ENCODE results near the gene SYNDIG1. TPM values are rescaled to one million over a fixed set of nuclear protein-coding genes. Genes with fewer than 3 reads are reported as not detected.

The SYNDIG1 gene
- total RNA-seq, 3 donors from 2014 or later, result not detected

- DNase-seq, result no peak
- Mint-ChIP-seq H3K36me3 (ENCODE audit: insufficient read depth) (no peaks in the 10 kb centered on the region), H3K27me3 (ENCODE audit: low read depth) (peaks cover 7% of the 10 kb centered on the region), H3K9me3 (peaks cover 1% of the 10 kb centered on the region), H3K4me1 (ENCODE audit: low read depth) (no peaks in the 10 kb centered on the region), H3K4me3 (no peak overlapping the region)
- ATAC-seq, result no peak
Measured at GRCh38 chr20:24607402-24607801, 138.0 kb downstream of the SYNDIG1 start.

- H3K4me3 Mint-ChIP-seq, result no peak overlapping the region
Measured at GRCh38 chr20:24608926-24609667, 139.7 kb downstream of the SYNDIG1 start.

DNA sequence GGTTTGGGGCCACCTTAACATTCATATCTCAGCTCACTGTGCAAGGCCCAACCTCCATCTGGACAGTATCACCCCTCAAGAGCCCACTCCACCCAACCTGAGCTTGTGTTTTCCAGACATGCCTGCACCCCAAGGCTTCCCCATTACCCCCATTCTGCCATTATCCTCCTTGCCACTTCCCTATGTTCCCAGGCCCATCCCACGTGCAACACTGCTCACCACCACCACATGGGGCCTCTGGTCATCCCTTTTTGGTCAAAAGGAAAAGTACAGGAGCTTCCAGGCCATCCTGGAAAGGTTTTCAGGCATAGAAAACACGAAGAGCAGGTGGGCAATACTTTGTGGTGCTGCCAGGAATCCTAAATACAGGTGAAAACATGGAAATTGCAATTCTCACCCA lies 140.3 kb downstream of the SYNDIG1 start:
- H3K4me1 Mint-ChIP-seq (ENCODE audit: low read depth), result no peaks in the 10 kb centered on the region
- H3K4me3 Mint-ChIP-seq, result no peak overlapping the region

More at GRCh38 chr20:24608926-24609667, 139.7 kb downstream of the SYNDIG1 start:
- Mint-ChIP-seq H3K27me3 (ENCODE audit: low read depth) (peaks cover 5% of the 10 kb centered on the region), H3K9me3 (no peaks in the 10 kb centered on the region), H3K4me1 (ENCODE audit: low read depth) (no peaks in the 10 kb centered on the region), H3K36me3 (ENCODE audit: insufficient read depth) (no peaks in the 10 kb centered on the region)
- DNase-seq (no peak), ATAC-seq (no peak)

GRCh38 chr20:24610341-24611115 lies 141.1 kb downstream of the SYNDIG1 start:
- H3K4me1 Mint-ChIP-seq (ENCODE audit: low read depth), result no peaks in the 10 kb centered on the region
- no peak for DNase-seq
- H3K9me3 Mint-ChIP-seq, result no peaks in the 10 kb centered on the region
- no peak for ATAC-seq
- no peaks in the 10 kb centered on the region for H3K36me3 Mint-ChIP-seq (ENCODE audit: insufficient read depth)
- no peak overlapping the region for H3K4me3 Mint-ChIP-seq
- peaks cover 5% of the 10 kb centered on the region for H3K27me3 Mint-ChIP-seq (ENCODE audit: low read depth)

More for the DNA sequence above, 140.3 kb downstream of the SYNDIG1 start:
- Mint-ChIP-seq H3K36me3 (ENCODE audit: insufficient read depth) (no peaks in the 10 kb centered on the region), H3K27me3 (ENCODE audit: low read depth) (peaks cover 5% of the 10 kb centered on the region), H3K9me3 (no peaks in the 10 kb centered on the region)
- ATAC-seq (no peak), DNase-seq (no peak)

DNA sequence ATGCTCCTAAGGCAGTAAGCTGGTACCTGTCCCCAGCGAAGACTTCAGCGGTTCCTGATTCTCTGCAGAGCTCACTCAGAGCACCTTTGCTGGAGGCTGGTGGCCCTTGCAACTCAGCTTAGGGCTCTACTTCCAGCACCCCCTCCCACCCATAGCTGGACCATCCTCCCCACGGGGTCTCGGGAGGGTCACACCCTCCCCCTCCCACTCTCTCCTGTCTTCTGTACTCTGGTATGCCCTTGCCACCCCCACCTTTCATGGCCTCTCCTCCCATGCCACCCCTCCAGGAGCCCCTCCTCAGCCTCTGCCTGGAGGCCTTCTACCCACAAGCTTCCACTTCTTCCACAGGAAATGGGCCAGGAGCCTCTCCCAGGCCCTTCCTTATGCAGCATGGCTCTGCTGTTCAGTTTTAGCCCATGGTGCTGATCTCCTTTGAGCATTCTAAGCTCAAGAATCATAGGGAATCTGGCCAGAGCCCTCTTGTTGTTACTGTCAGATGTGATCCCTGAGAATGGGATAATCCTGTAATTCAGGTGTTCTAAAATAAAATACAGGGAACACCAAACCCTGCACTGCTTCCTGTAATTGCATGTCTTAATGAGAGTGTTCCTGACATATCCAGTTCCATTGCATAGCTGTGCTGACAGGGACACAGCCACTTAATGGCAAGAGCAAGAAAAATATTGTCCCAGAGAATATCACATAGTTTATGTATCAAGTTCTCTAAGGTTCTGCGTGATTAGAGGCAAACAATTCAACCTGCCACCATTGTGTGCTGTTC lies 142.1 kb downstream of the SYNDIG1 start:
- no peak for DNase-seq
- H3K9me3 Mint-ChIP-seq, result no peaks in the 10 kb centered on the region

DNA sequence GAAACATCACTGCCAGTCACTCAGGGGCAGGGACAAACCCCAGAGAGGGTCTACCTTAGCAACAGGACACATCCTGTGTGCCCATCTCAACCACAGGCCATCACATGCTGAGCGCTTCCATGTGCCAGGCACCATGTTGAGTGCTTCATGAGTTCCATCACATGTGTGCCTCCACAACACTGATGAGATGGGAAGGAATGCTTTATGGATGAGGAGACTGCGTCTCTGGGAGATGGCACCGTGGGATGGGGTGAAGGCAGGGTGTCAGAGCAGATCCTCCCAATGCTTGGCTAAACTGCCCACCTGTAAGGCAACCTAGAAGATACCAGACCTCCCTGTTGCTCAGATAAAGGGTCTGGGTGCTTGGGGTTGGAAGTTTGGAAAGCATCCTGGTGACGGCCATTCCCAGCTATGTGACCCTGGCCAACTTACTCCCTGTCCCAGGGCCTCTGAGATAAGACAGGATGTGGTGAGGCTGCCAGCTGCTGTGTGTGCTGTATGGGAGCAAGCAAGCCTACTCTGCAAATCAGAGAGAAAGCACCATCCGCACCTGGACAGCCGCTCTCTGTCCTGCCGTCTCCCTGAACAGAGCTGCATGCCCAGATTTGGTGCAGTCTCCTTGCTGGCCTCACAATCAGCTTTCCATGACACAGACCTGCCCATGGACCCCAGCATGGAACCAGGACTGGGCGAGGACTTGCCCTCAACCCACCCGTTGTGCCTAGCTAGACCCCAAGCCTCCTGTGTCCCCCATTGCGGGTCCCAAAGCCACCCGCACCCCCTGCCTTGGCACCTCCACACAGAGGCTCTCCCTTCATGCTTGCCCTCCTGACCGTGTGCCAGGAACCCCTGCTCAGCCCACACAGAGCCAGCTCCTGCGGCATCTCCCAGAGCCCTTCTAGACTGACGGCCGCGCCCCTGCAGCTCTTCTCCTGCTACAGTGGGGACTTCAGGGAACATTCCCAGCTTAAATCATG lies 143.7 kb downstream of the SYNDIG1 start:
- Mint-ChIP-seq H3K4me1 (ENCODE audit: low read depth) (no peaks in the 10 kb centered on the region), H3K4me3 (no peak overlapping the region), H3K36me3 (ENCODE audit: insufficient read depth) (no peaks in the 10 kb centered on the region), H3K27me3 (ENCODE audit: low read depth) (peaks cover 7% of the 10 kb centered on the region), H3K9me3 (no peaks in the 10 kb centered on the region)
- ATAC-seq (no peak), DNase-seq (no peak)

More for the DNA sequence above, 142.1 kb downstream of the SYNDIG1 start:
- no peaks in the 10 kb centered on the region for H3K36me3 Mint-ChIP-seq (ENCODE audit: insufficient read depth)
- peaks cover 5% of the 10 kb centered on the region for H3K27me3 Mint-ChIP-seq (ENCODE audit: low read depth)
- no peak for ATAC-seq
- H3K4me3 Mint-ChIP-seq, result no peak overlapping the region
- no peaks in the 10 kb centered on the region for H3K4me1 Mint-ChIP-seq (ENCODE audit: low read depth)

- ATAC-seq (no peak), DNase-seq (no peak)
- H3K36me3 Mint-ChIP-seq (ENCODE audit: insufficient read depth), result no peaks in the 10 kb centered on the region
- H3K4me1 Mint-ChIP-seq (ENCODE audit: low read depth), result no peaks in the 10 kb centered on the region
- H3K4me3 Mint-ChIP-seq, result no peak overlapping the region
- peaks cover 11% of the 10 kb centered on the region for H3K27me3 Mint-ChIP-seq (ENCODE audit: low read depth)
- H3K9me3 Mint-ChIP-seq, result no peaks in the 10 kb centered on the region
Measured at GRCh38 chr20:24614341-24614740, 144.9 kb downstream of the SYNDIG1 start.

GRCh38 chr20:24615353-24615752 lies 145.9 kb downstream of the SYNDIG1 start:
- no peak for DNase-seq
- ATAC-seq, result no peak
- H3K27me3 Mint-ChIP-seq (ENCODE audit: low read depth), result peaks cover 11% of the 10 kb centered on the region
- H3K4me3 Mint-ChIP-seq, result no peak overlapping the region
- no peaks in the 10 kb centered on the region for H3K36me3 Mint-ChIP-seq (ENCODE audit: insufficient read depth)
- H3K4me1 Mint-ChIP-seq (ENCODE audit: low read depth), result no peaks in the 10 kb centered on the region
- H3K9me3 Mint-ChIP-seq, result no peaks in the 10 kb centered on the region

DNA sequence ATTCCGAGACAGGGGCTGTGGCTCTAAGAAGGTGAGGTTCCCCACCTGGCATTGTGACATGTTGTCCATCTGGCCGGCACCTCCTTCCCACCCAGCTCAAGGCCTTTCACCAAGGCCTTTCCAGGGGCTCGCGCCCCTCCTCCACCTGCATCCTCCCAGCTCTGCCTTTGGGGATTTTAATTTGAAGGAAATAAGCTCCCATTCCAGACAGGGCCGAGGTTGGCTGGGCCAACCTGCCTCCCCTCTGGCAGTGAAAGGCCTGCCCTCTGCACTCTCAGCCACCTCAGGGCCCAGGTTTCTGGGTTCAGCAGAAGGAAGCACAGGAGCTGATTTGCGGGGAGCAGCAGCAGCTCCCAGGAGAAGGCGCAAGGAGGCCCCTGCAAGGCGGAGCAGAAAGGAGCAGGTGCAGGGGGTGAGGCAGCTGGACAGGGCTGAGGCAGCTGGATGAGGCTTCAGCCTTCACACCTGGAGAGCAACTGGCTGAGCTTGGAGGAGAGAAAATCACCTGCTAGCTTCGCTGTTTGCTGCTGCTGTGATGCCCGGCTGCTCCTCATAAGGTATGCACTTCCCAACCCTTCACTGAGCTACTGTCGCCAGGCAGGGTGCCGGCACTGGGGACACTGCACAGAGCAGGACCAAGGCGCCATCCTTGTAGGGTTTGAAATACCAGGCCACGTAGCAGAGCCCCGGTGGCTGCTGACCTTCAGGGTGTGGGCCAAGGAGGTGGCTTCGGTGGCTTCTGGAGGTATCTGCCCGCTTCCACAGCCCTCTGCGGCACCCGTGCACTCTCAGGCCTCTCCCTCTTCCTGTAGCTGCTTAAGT lies 147.0 kb downstream of the SYNDIG1 start:
- ATAC-seq (no peak), DNase-seq (no peak)
- H3K27me3 Mint-ChIP-seq (ENCODE audit: low read depth), result peaks cover 11% of the 10 kb centered on the region
- H3K4me1 Mint-ChIP-seq (ENCODE audit: low read depth), result no peaks in the 10 kb centered on the region
- H3K9me3 Mint-ChIP-seq, result no peaks in the 10 kb centered on the region
- H3K36me3 Mint-ChIP-seq (ENCODE audit: insufficient read depth), result no peaks in the 10 kb centered on the region
- H3K4me3 Mint-ChIP-seq, result no peak overlapping the region

DNA sequence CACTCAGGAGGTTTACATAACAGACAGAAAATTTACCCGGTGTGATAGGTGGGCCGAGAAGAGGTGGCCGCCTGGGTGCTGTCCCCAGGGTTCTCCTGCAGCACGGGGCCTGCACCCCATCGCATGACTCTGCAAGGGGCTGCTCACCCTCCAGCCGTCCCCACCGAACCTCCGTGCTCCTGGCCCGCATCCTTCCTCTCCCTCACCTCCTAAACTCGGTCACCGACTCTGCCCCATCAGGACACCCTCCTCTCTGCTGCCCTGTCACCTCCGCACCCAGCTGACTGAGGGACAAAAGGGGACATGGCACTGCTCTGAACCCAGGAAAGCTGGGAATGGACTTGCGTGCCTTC lies 147.6 kb downstream of the SYNDIG1 start:
- H3K4me1 Mint-ChIP-seq (ENCODE audit: low read depth), result no peaks in the 10 kb centered on the region
- ATAC-seq, result no peak
- H3K9me3 Mint-ChIP-seq, result no peaks in the 10 kb centered on the region
- H3K36me3 Mint-ChIP-seq (ENCODE audit: insufficient read depth), result no peaks in the 10 kb centered on the region
- peaks cover 9% of the 10 kb centered on the region for H3K27me3 Mint-ChIP-seq (ENCODE audit: low read depth)
- no peak overlapping the region for H3K4me3 Mint-ChIP-seq
- no peak for DNase-seq

DNA sequence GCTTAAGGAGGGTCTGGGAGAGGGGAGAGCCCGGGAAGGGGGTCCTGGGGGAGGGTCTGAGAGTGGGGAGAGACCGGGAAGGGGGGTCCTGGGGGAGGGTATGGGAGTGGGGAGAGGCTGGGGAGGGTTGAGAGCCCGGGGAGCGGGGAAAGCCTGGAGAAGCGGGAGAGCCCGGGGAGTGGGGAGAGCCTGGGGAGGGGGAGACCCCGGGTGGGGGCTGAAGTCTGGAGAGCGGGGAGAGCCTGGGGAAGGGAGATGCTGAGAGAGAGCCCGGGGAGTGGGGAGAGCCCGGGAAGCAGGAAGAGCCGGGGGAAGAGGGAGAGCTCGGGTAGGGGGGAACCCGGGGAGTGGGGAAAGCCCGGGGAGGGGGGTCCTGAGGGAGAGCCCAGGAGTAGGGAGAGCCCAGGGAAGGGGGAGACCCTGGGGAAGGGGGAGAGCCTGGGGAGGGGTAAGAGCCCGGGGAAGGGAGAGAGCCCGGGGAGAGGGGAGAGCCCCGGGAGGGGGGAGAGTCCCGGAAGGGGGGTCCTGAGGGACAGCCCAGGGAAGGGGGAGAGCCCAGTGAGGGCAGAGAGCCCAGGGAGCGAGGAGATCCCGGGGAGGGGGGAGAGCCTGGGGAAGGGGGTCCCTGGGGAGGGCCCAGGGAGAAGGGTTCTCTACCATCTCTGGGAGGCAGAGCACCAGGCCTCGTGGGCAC lies 148.5 kb downstream of the SYNDIG1 start:
- no peaks in the 10 kb centered on the region for H3K4me1 Mint-ChIP-seq (ENCODE audit: low read depth)
- H3K36me3 Mint-ChIP-seq (ENCODE audit: insufficient read depth), result no peaks in the 10 kb centered on the region
- no peaks in the 10 kb centered on the region for H3K9me3 Mint-ChIP-seq
- DNase-seq, result no peak
- no peak for ATAC-seq
- no peak overlapping the region for H3K4me3 Mint-ChIP-seq
- peaks cover 9% of the 10 kb centered on the region for H3K27me3 Mint-ChIP-seq (ENCODE audit: low read depth)

DNA sequence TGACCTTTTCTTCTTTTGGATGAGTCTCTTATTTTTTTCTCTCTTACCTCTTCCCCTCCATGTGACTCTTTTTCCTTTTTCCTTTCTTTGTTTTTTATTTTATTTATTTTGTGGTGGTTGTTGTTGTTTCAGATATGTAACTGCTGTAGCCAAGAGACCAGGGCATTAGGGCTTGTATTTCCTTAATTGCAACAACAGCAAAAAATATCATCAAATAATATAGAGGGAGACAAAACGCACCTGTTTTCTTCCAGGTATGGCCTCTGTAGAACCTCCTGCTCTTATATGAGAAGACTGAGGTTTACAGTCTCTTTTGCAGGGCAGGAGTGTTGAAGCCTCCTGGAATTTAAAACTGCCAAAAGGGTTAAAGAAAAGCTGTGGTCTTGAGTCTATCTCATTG lies 149.3 kb downstream of the SYNDIG1 start:
- ATAC-seq (no peak), DNase-seq (no peak)
- H3K27me3 Mint-ChIP-seq (ENCODE audit: low read depth), result peaks cover 7% of the 10 kb centered on the region
- no peaks in the 10 kb centered on the region for H3K36me3 Mint-ChIP-seq (ENCODE audit: insufficient read depth)
- no peaks in the 10 kb centered on the region for H3K9me3 Mint-ChIP-seq
- no peaks in the 10 kb centered on the region for H3K4me1 Mint-ChIP-seq (ENCODE audit: low read depth)
- no peak overlapping the region for H3K4me3 Mint-ChIP-seq

All from activated T-cell treated with anti-CD3 and anti-CD28 coated beads, Interleukin-2, amount 50 U/mL, for 4 hours (primary cell).